ENCODE measurements around the gene EPRS1.
A peak's percentile ranks its signal among the peaks of the same experiment; 100 is the strongest.
"Not testable (repeated sequence)": the region's sequence is repeated elsewhere in the genome, so short reads cannot be mapped to it uniquely, and the experiment has no call there.

The EPRS1 gene

DNA sequence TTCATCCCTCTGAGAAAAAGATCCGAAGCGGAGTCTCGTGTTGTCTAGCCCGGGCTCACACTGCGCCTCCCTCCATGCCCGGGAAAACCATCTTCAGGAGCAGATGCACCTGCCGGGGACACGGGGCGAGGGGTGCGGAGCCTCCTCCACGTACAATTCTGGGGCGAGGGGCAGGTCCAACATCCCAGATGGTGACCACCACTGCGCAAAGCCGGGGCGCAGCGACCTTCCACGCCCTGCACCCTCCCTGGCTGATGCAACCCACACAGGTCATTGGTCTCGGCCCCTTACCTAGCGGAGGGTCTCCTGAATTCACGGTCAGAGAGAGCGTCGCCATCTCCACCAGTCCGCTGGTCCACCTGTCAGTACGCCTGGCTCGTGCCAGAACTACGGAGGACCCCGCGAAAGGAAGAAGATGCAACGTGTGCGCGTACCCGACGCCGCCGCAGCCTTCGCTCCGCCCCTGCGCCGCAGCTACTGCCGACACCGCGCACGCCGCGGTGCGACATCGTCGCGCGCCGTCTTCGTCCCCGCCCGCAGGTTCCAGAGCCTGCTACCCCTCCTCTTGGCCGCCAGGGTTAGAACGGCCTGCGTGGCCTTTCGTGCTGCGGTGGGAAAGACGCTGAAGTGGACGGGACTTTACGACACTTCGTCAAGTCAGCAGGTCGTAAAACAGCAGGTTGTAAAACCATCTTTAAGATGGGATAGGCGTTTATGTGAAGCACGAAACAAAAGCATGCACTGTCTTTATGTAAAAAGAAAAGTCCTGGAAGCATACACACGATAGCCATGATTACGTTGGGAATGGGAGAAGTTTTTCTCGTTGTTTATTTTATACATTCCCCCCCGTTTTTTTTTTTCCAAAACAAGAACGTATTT lies at the start of gene EPRS1:
TSS of gene EPRS1 (minus strand) at position 454 of the 879 bp plus-strand sequence. CDS start at position 337, 117 bp downstream.
- peak; percentile 97 for DNase-seq

DNA sequence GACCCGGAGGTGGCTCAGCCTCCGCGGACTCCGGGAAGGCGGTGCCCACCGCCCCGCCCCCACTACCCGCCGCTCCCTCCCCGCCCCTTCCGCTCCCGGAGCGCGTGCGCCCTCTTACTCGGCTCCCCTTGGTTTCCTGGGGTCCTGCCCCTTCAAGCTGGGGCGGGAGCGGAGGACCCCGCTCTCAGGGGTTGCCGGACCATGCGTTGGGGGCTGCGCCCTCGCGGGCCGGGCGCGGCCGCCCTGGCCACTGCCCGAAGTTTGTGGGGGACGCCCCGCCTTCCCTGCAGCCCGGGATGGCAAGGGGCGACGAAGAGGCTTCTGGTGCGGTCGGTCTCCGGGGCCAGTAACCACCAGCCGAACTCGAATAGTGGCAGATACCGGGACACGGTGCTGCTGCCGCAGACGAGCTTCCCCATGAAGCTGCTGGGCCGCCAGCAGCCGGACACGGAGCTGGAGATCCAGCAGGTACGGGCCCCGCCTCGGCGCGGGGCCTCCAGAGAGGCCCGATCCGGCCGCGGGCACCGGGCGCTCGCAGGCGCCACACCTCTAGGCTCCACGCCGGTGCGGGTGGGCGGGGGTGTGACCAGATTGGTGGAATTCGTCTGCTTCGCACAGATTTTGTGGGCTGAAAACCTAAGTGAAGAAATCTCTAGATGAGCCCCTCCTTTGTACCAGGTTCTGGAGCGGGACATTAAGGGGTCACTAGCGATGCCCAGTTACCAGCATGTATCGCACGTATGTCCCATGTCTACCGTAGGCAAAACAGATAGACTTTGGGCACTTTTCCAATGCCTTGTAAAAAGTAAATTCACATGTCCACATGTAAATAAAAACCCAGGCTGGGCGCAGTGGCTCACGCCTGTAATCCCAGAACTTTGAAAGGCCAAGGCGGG lies 48.0 kb upstream of the EPRS1 start, which contains the start of gene IARS2:
TSS of gene IARS2 (plus strand) at position 117 of the 896 bp plus-strand sequence. CDS start at position 202, 85 bp downstream.
- peak; percentile 88 for DNase-seq

DNA sequence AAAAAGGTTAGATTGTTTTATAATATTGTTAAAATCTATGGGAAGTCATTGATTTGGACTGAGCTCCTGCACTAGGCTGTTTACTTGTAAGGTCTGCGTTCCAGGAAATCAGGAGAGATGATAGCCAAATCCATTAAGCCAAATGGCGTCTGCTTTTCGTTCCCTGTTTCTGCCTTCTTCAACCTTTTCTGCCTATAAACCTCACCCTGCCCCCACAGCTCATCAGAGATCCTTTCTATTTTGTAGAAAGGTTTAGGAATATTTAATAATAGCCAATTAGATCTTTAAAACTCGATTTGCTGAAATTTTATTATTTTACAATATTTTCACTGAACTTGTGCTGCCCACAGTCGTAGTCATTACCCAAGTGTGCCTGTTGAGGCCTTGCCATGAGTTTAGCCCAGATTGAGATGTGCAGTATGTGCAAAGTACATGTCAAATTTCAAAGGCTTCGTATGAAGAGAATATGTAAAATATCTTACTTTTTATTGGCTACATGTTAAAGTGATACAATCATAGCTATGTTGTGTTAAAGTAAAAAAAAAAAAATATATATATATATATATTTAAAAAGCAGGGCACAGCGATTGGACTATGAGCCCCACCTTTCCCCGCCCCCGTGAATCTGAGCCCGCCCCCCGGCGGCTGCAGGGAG lies 47.2 kb upstream of the EPRS1 start:
- DNase-seq = peak; percentile 23

DNA sequence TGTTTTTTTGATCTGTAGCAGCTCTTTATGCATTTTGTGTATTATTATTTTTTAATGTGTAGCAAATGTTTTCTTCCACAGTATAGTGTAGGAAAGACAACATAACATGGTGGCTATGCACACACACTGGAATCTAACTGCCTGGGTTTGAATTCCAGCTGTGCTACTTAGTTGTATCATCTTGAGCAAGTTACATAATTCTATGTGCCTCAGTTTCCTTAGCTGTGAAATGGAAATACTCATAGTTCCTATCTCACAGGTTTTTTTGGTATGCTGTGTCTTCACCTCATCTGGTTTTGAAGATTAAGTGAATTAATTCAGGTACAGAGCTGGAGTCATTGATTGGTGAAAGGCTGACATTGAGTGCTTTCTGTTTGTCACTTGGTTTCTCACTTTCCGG lies 46.4 kb upstream of the EPRS1 start:
- no peak for DNase-seq

DNA sequence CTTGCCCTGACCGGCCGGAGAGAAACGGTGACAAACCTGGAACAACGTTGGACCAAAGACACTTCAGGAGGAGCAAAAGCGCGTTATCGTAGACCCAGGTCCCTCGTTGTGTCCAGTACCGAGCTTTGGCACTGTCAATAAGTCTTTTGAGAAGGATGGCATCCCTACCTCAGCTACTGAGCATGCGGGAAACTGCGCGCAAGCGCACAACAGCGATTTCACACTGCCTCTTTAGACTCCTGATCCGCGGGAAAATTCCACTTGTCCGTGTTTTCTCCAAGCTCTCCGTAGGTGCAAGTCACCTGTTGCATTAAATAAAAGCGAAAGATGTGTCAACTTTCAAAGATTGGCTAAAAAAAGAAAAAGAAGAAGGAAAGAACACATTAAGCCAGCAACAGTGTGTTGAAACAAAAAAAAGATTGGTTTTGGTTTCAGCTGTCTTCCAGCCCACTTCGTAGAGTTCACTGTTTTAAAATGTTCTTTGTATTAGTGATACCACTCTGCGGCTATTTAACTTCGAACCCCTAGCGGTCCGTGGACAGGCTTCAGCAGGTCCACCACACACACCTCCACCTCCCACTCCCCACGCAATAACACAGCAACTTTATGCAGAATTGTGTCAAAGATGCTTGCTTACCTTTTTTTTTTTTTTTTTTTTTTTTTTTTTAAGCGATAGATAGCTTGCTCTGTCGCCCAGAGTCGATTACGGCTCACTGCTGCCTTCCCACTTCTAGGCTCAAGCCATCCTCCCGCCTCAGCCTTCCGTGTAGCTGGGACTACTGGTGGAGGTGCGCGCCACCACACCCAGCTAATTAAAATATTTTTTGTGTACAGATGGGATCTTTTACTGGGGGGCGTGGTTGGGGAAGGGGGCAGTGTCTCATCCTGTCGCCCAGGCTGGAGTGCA lies 43.6 kb upstream of the EPRS1 start, which contains the start of gene BPNT1:
TSS of gene BPNT1 (minus strand) at position 139 of the 907 bp plus-strand sequence. CDS start 9,942 bp downstream, outside the sequence.
- peak; percentile 96 for DNase-seq

DNA sequence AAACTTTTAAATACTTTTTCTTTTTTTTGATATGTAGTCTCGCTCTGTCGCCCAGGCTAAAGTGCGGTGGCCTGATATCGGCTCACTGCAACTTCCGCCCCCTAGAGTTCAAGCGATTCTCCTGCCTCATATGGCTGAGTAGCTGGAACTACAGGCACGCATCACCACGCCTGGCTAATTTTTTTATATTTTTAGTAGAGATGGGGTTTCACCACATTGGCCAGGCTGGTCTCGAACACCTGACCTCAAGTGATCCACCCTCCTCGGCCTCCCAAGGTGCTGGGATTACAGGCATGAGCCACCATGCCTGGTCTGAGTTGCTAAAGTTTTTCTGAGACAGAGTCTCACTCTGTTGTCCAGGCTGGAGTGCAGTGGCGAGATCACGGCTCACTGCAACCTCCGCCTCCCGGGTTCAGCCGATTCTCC lies 40.0 kb upstream of the EPRS1 start:
- DNase-seq = not testable (repeated sequence)

DNA sequence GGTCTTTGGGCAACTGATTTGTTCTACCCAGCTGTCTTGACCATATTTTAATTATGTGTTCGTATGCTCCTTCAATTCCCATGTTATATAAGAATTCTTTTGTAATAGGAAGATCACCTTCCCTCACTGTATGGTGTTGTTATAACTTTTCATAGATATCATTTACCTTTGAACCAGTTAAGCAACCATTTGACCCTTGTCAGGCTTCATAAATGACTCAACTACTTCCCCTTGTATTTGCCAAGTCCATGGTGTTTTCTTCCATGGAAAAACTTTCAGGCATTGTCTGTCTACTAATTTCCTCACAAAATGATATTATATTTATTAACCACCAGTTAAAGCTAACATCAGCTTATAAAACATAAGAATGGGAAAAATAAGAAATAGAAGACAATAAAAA lies 38.2 kb upstream of the EPRS1 start:
- DNase-seq = no peak

DNA sequence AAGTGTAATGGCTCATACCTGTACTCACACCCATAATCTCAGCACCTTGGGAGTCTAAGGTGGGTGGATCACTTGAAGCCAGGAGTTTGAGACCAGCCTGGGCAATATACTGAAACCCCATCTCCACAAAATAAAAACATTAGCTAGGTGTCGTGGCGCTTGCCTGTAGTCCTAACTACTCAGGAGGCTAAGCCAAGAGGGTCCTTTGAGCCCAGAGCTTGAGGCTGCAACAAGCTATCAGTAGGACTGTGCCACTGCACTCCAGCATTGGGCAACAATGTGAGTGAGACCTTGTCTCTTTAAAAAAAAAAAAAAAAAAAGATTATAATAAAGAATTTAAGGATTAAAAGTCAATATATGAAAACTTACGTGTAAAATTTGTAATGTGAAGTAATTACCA lies 31.6 kb upstream of the EPRS1 start:
- no peak for DNase-seq

DNA sequence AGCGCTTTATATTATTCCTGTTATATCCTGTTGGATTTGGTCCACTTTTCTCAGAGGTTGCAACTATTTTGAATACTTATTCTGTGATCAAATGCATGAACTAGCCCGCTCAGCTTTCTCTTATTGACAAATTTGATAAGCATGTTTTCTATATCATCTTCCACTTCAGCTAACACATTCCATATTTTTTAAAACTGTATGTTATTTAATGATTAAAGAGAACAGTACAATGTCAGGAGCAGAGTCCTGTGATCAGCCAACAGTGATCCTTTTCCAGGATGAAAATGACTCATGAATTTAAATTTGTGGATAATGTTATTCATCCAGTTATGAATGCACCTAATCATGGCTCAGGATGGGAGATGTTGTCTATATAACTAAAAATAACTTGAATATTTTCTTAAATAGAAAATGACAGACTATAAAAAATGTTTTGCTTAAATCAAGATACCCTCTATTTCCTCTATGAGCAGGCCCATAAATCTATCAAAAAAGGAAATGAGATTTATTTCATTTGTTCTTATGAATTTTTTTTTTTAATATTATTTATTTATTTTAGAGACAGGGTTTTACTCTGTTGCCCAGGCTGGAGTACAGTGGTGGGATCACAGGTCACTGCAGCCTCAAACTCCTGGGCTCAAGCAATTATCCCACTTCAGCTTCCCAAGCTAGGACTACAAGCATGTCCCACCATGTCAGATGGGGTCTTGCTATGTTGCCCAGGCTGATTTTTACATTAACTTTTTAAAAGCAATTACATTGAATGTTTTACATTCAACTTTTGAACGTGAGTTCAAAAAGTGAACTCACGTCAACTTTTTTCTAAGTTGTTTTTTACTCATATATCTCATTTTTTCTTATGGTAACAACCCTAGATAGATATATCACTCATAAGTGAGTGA lies 30.8 kb upstream of the EPRS1 start:
- DNase-seq = no peak

DNA sequence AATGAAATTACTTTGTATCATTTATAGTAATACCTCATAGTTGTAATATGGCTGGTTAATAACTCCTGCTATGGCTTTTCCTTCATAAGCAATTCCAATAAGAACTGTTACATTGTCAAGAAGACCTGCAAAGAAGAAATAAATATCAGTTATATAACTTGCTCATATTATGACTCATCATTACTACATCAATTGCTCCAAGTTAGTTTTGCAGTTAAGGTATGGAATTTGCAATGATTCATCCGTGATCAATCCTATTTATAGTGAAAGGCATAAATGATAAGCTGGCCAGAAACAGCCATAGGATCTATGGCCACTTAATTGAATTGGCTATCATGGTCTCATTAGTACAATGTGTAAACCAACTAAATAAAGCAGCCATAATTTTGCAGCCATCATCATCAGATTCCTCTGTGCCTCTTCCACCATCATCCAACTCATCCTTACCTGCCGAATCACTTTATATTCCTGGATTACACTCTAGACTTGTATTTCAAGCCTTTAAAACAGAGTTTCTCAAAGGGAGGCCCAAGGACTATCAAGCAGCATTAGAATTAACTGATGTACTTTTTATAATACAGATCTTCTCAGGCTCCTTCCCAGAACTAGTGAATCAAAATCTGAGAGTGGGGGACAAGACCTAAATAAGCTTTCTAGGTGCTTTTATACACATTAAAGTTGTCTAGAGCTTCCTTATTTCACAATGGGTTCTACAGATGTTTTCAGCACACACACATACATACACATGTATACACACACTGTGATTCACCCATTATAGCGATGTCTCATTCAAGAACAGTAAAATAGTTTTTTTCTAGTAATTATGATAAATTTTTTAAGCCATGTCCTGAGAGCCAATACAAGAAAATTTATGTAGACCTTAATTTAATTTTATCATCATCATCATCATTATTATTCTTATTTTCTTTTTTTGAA lies 21.2 kb upstream of the EPRS1 start:
- no peak for DNase-seq

DNA sequence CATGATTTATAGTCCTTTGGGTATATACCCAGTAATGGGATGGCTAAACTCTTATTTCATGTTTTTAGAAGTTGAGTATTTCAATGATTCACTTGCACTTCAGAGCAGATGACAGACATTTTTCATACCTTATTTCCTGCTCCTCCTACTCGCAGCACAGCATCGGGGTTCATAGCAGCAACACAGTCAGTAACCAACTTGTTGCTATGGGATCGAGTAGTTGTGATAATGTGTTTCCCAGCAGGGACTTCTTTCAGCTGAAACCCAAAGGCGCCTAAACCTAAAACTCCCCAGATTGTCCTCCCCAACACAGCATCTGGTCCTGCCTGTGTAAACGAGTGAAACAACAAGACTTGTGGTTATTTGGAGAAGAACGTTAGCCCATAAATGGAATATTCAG lies 16.3 kb upstream of the EPRS1 start:
- no peak for DNase-seq

DNA sequence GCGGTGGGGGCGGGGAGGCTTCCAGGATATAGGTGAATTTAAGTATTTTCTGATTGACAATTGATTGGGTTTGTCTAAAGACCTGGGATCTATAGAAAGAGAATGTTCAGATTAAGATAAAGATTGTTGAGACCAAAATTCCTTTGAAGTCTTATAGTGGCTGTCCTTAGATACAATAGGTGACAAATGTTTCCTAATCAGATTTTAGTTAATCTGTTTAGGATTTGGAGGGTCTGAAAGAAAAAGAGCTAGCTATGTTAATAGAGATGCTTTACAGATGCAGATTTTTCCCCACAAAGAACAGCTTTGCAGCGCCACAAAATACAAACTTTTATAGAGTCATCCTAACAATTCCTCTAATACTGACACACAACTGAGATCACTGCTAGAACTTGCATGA lies 14.6 kb upstream of the EPRS1 start:
- DNase-seq = no peak

DNA sequence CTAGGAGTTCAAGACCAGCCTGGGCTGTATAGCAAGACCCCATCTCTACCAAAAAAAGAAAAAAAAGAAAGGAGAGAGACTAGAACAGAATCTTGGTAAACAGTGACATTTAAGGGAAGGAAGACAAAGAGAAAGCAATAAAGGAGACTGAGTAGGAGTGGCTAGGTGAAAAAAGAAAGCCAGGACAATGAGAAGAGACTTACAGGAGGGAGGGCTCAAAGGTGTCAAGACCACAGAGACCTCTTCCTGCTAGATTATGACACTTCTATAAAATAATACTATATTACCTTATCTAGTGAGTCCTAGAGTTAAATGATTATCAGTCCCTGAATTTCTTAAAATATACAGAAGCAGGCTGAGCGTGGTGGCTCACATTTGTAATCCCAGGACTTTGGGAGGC lies 10.1 kb upstream of the EPRS1 start:
- DNase-seq = no peak

DNA sequence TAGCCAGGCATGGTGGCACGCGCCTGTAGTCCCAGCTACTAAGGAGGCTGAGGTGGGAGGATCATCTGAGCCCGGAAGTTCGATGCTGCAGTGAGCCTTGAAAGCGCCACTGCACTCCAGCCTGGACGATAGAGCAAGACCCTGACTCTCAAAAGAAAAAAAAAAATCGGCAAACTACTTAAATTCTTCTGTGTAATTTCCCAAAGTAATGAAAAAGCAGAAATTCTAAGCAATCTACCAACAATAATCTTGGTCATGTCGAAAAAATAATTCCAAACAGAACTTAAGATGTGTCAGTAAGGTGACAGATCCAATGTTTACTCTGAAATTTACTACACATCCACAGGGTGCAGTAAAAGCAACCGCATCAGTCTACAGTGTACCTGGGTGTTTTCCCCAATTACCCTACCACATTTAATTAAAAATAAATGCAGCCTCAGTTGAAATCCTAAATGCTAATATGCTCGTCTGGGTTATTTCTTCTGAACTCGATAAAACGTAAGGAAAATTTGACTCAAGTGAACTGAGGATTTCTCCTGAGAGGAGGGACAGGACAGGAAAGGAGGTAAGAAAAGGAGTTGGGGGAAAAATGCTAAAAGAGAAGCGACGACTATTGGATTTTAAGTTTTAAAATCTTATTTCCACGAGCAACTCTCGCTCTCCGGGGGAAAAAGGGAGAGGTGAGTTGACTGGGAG lies 801 bp downstream of the EPRS1 start:
- peak; percentile 16 for DNase-seq

DNA sequence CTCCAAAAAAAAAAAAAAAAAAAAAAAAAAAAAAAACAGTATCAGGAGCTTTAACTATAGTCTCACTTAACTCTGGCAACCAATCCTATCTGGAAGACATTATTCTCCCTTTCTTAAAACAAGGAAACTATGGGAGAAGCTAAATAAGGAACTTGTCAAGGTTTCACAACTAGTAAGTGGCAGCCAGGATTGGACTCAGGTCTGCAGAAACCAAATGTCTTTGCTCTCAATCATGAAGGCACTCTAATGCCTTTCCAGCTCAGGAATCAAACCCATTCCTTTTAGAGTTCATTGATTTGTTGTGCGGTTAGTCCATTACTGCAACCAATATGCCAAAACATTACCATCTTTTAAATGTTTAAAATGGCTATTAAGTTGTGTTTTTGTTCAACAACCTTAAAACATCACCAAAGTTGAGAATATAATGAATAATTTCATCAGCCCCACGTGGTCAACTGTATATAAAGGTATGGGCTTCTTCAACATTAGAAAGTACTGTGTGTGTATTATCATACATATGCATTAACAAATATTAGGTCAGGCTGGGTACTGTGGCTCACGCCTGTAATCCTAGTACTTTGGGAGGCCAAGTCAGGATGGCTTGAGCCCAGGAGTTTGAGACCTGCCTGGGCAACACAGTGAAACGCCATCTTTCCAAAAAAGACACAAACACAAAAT lies 1.5 kb downstream of the EPRS1 start:
- DNase-seq = no peak

DNA sequence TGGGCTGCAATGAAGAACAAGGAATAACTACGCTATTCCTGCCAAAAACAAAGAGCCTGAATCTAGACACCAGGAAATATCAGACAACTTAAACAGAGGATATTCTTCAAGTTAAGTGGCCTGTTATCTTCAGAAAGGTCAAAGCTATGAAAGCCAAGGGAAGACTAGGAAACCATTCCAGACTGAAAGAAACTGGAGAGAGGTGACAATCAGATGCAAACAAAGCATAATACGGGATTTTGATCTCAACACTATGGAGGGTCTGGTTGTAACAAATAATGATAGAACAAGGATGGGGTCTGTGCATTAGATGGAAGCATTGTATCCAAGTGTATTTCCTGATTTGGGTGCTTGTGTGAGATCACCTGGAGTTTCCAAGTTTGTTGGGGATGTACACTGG lies 2.7 kb downstream of the EPRS1 start:
- no peak for DNase-seq

DNA sequence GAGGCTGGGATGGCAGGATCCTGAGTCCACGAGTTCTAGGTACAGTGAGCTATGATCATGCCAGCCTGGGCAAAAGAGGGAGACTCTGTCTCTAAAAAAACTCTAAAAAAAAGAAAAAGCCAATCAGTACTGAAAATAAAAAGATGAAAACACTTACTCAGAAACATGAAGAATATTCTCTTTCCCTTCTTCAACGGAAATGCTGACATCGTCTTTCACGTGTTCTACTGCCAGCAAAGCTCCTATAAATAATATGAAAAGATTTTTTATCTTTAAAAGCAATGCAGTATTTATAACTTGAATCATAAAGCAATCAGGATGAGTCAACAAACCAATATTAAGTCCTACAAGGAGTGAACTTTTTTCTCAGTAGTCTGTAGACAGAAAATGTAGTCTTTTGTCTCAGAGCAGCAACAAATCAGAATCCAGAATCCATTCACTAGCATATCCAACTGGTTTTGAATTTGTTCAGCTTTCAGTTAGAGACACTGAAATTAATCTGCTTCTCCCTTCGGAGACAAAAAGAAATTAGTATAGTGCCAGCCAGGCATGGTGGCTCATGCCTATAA lies 6.2 kb downstream of the EPRS1 start:
- no peak for DNase-seq

DNA sequence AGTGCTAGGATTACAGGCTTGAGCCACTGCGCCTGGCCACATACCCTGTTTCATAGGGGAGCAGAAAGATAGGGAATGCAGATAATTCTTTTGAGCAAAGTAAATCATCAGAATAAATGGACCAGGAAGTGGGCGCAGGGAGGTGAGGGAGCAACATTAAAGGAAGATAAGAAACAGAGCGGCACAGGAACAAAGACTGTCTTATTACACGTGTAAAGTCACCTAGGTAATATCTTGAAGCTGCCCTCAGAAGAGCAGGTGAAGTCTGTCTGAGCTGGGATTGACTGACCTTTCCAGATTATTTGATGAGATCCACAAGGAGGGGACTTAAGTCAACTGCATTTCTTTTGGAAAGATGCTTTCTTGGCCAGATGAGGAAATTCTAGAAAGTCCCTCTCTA lies 7.7 kb downstream of the EPRS1 start:
- DNase-seq = no peak
